ENCODE data around the gene FAAP100. TPM values are rescaled to one million over a fixed set of nuclear protein-coding genes. Genes with fewer than 3 reads are reported as not detected.

FAAP100 gene
- total RNA-seq, 1 donor from 2014 or later, result 47.7 TPM

DNA sequence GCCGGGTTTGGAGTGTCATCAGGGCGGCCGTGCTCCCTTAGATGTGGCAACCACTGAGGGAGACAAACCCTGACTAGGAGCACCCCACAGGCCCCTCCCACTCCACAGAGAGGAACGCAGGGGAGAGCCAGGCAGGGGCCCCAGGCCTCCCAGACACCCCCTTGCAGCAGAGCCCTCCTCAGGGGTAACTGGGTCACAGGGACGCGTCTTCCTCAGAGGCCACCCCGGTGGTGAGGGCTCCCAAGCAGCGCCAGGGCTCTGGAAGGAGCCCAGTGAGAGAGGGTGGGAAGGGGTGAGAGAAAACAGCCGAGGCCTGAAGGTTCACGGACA lies 12.6 kb downstream of the FAAP100 start:
- no peak for TF ChIP-seq CTCF (IDR thresholded peaks at IDR 0.05; ENCODE audit: unreplicated experiment)
- no peaks in the 10 kb centered on the region for H3K9me3 Mint-ChIP-seq (ENCODE audit: low read depth)
- H3K4me3 Mint-ChIP-seq (ENCODE audit: low read depth), result no peak overlapping the region
- H3K27me3 Mint-ChIP-seq, result peaks cover 4% of the 10 kb centered on the region
- H3K27ac Mint-ChIP-seq, result no peak overlapping the region
- no peaks in the 10 kb centered on the region for H3K36me3 Mint-ChIP-seq (ENCODE audit: insufficient read depth)
- DNase-seq (ENCODE audit: low spot score, unreplicated experiment), result no peak
- no peaks in the 10 kb centered on the region for H3K4me1 Mint-ChIP-seq (ENCODE audit: low read depth)

DNA sequence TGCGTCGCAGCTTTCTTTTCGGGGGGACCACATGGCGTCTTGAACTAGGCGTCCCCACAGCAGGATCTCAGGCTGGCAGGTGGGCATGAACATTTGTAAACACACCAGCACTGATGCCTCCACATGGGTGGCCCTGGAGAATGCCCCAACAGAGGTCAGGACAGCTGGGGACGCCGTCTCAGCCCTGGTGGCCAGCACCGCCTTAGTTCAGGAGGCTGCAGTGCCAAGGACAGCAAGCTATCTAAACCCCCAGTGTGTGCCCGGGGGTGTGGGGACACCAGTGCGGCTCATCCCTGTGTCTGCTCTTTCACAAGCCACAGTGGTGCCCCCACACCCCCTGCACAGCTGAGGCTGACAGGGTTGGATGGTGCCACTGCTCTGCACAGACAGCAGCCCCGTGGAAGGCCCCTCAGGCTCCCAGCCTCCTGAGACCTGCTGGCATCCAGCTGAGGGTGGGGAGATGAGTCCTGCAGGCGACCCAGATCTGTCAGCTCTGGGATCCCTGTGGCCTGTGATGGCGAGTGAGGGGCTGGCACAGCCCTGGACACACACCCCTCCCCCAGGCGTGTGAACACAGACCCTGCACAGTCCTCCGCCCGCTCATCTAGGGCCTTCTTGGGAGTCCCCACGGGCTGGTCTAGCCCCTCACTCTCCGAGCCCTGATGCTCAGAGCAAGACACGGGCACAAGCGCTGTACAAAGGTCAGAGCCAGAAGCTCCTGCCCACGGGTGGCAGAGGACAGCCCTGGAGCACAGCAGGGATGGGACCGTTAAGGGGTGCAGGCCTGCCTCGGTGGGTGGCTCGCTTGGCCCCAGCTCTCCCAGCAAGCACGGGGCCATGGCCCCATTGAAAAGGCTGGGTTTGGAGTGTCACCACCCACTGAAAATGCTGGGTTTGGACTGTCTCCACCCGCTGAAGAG lies 13.2 kb downstream of the FAAP100 start:
- Mint-ChIP-seq H3K4me1 (ENCODE audit: low read depth) (no peaks in the 10 kb centered on the region), H3K36me3 (ENCODE audit: insufficient read depth) (no peaks in the 10 kb centered on the region), H3K27ac (no peak overlapping the region), H3K27me3 (peaks cover 4% of the 10 kb centered on the region), H3K4me3 (ENCODE audit: low read depth) (no peak overlapping the region), H3K9me3 (ENCODE audit: low read depth) (no peaks in the 10 kb centered on the region)
- no peak for DNase-seq (ENCODE audit: low spot score, unreplicated experiment)
- no peak for TF ChIP-seq CTCF (IDR thresholded peaks at IDR 0.05; ENCODE audit: unreplicated experiment)

DNA sequence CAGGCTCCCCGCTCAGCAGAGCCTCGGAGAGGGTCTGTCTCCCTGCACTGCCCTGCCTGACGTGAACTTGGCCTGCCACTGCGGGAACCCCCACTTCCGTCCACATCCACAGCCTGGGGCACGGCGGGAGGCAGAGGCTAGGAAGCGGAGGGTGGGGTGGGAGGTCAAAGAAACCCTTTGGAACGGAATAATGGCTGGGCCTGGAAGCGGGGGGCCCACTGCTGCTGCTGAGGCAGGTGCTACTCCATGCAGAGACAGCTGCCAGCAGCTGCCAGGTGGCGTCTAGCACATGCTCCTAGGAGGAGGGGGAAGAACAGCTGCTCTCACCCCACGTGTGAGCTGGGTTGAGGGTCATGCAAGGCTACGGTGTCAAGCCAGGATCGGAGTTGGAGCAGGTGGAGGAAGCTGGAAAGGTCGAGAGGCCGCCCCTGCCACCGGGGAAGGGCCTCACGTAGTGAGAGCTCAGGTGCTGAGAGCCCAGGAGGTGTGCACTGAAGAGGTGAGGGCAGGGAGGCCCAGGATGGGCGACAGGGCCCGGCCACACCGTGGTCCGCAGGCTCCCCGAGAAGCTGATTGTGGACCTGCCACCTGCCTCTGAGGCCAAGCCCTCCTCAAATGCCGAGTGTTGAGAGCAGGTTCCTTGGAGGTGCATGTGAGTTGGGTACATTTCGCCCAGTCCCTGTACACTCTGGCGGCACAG lies 14.1 kb downstream of the FAAP100 start:
- DNase-seq (ENCODE audit: low spot score, unreplicated experiment), result no peak
- no peaks in the 10 kb centered on the region for H3K36me3 Mint-ChIP-seq (ENCODE audit: insufficient read depth)
- no peak overlapping the region for H3K4me3 Mint-ChIP-seq (ENCODE audit: low read depth)
- H3K9me3 Mint-ChIP-seq (ENCODE audit: low read depth), result no peaks in the 10 kb centered on the region
- H3K4me1 Mint-ChIP-seq (ENCODE audit: low read depth), result no peaks in the 10 kb centered on the region
- peaks cover 9% of the 10 kb centered on the region for H3K27me3 Mint-ChIP-seq
- TF ChIP-seq CTCF (IDR thresholded peaks at IDR 0.05; ENCODE audit: unreplicated experiment), result no peak
- no peak overlapping the region for H3K27ac Mint-ChIP-seq

- Mint-ChIP-seq H3K4me1 (ENCODE audit: low read depth) (no peaks in the 10 kb centered on the region), H3K9me3 (ENCODE audit: low read depth) (no peaks in the 10 kb centered on the region), H3K27me3 (peaks cover 9% of the 10 kb centered on the region), H3K4me3 (ENCODE audit: low read depth) (no peak overlapping the region), H3K27ac (no peak overlapping the region), H3K36me3 (ENCODE audit: insufficient read depth) (no peaks in the 10 kb centered on the region)
- TF ChIP-seq CTCF (IDR thresholded peaks at IDR 0.05; ENCODE audit: unreplicated experiment), result peak; percentile 78
- peak; percentile 52 for DNase-seq (ENCODE audit: low spot score, unreplicated experiment)
Observed at GRCh38 chr17:81537343-81537855, 14.8 kb downstream of the FAAP100 start.

Data from progenitor cell of endocrine pancreas (in vitro differentiated cells).